ENCODE data around the gene SLK. TPM values are rescaled to one million over a fixed set of nuclear protein-coding genes. Genes with fewer than 3 reads are reported as not detected.

Gene SLK
- total RNA-seq, 2 donors from 2014 or later = 42.1 to 53.9 TPM

GRCh38 chr10:104022026-104022425, 55.1 kb downstream of the SLK start:
- DNase-seq (no peak), ATAC-seq (no peak)
- intact Hi-C loops (cut with DNase I, micrococcal nuclease) = no loop called here

GRCh38 chr10:104025524-104025923, 58.6 kb downstream of the SLK start:
- DNase-seq = no peak
- no peak for ATAC-seq
- intact Hi-C loops (cut with DNase I, micrococcal nuclease) = no loop called here

GRCh38 chr10:104026762-104027161, 59.8 kb downstream of the SLK start:
- intact Hi-C loops (cut with DNase I, micrococcal nuclease) = no loop called here
- no peak for ATAC-seq
- no peak for DNase-seq

- intact Hi-C loops (cut with DNase I, micrococcal nuclease) = no loop called here
- DNase-seq (no peak), ATAC-seq (peak; percentile 74)
Observed at GRCh38 chr10:104028146-104028545, 61.2 kb downstream of the SLK start.

- intact Hi-C loops (cut with DNase I, micrococcal nuclease) = no loop called here
- DNase-seq = no peak
- ATAC-seq = peak; percentile 3
Observed at GRCh38 chr10:104028823-104029520, 62.0 kb downstream of the SLK start.

GRCh38 chr10:104029521-104029860, 62.6 kb downstream of the SLK start:
- DNase-seq (no peak), ATAC-seq (no peak)
- intact Hi-C loops (cut with DNase I, micrococcal nuclease) = no loop called here

- DNase-seq = no peak
- no peak for ATAC-seq
- intact Hi-C loops (cut with DNase I, micrococcal nuclease) = no loop called here
Observed at GRCh38 chr10:104031631-104032030, 64.7 kb downstream of the SLK start.

GRCh38 chr10:104032144-104032775, 65.3 kb downstream of the SLK start:
- DNase-seq (no peak), ATAC-seq (no peak)
- intact Hi-C loops (cut with DNase I, micrococcal nuclease) = no loop called here

- ATAC-seq (peak; percentile 9), DNase-seq (no peak)
- intact Hi-C loops (cut with DNase I, micrococcal nuclease) = no loop called here
Observed at GRCh38 chr10:104033401-104033930, 66.5 kb downstream of the SLK start.

- ATAC-seq (no peak), DNase-seq (no peak)
- intact Hi-C loops (cut with DNase I, micrococcal nuclease) = no loop called here
Observed at GRCh38 chr10:104033966-104034365, 67.0 kb downstream of the SLK start.

GRCh38 chr10:104034401-104035193, 67.7 kb downstream of the SLK start:
- intact Hi-C loops (cut with DNase I, micrococcal nuclease) = no loop called here
- ATAC-seq = peak; percentile 9
- no peak for DNase-seq

GRCh38 chr10:104035194-104036068, 68.5 kb downstream of the SLK start:
- peak; percentile 1 for ATAC-seq
- DNase-seq = no peak
- intact Hi-C loops (cut with DNase I, micrococcal nuclease) = no loop called here

GRCh38 chr10:104036069-104036384, 69.1 kb downstream of the SLK start:
- peak; percentile 30 for ATAC-seq
- intact Hi-C loops (cut with DNase I, micrococcal nuclease) = no loop called here
- no peak for DNase-seq

GRCh38 chr10:104036518-104037260, 69.7 kb downstream of the SLK start:
- DNase-seq = no peak

GRCh38 chr10:104037261-104037951, 70.5 kb downstream of the SLK start:
- ATAC-seq = no peak
- intact Hi-C loops (cut with DNase I, micrococcal nuclease) = no loop called here
- DNase-seq = no peak

More at GRCh38 chr10:104036518-104037260, 69.7 kb downstream of the SLK start:
- ATAC-seq = peak; percentile 2
- intact Hi-C loops (cut with DNase I, micrococcal nuclease) = no loop called here

- intact Hi-C loops (cut with DNase I, micrococcal nuclease) = no loop called here
- ATAC-seq (no peak), DNase-seq (no peak)
Observed at GRCh38 chr10:104038537-104038936, 71.6 kb downstream of the SLK start.

GRCh38 chr10:104038958-104039752, 72.2 kb downstream of the SLK start:
- intact Hi-C loops (cut with DNase I, micrococcal nuclease) = no loop called here
- ATAC-seq (no peak), DNase-seq (no peak)

Measured in left colon (tissue), 2 donors.